ENCODE measurements around the gene REPS2.

REPS2 gene

GRCh38 chrX:17030580-17031270 is 84.3 kb downstream of the REPS2 start:
- no peaks in the 10 kb centered on the region for H3K36me3 ChIP-seq (ENCODE audit: control insufficient read depth, insufficient read depth, low read length)
- no peak overlapping the region for H3K4me3 ChIP-seq (replicated peaks; ENCODE audit: low read depth, low read length)
- H3K27me3 ChIP-seq (replicated peaks; ENCODE audit: control insufficient read depth, insufficient read depth, low read length) = no peaks in the 10 kb centered on the region
- TF ChIP-seq CTCF (IDR thresholded peaks at IDR 0.05; ENCODE audit: insufficient read depth, low read length, poor library complexity, severe bottlenecking) = no peak
- DNase-seq (ENCODE audit: extremely low read depth, insufficient read length) = no peak

- Histone ChIP-seq H3K27me3 (replicated peaks; ENCODE audit: control insufficient read depth, insufficient read depth, low read length) (no peaks in the 10 kb centered on the region), H3K36me3 (ENCODE audit: control insufficient read depth, insufficient read depth, low read length) (no peaks in the 10 kb centered on the region), H3K4me3 (replicated peaks; ENCODE audit: low read depth, low read length) (no peak overlapping the region)
- no peak for DNase-seq (ENCODE audit: extremely low read depth, insufficient read length)
- TF ChIP-seq CTCF (IDR thresholded peaks at IDR 0.05; ENCODE audit: insufficient read depth, low read length, poor library complexity, severe bottlenecking) = no peak
Observed at GRCh38 chrX:17031827-17032226, 85.4 kb downstream of the REPS2 start.

GRCh38 chrX:17032351-17032750 is 85.9 kb downstream of the REPS2 start:
- no peak for DNase-seq (ENCODE audit: extremely low read depth, insufficient read length)
- no peak for TF ChIP-seq CTCF (IDR thresholded peaks at IDR 0.05; ENCODE audit: insufficient read depth, low read length, poor library complexity, severe bottlenecking)
- Histone ChIP-seq H3K36me3 (ENCODE audit: control insufficient read depth, insufficient read depth, low read length) (no peaks in the 10 kb centered on the region), H3K27me3 (replicated peaks; ENCODE audit: control insufficient read depth, insufficient read depth, low read length) (no peaks in the 10 kb centered on the region), H3K4me3 (replicated peaks; ENCODE audit: low read depth, low read length) (no peak overlapping the region)

- H3K4me3 ChIP-seq (replicated peaks; ENCODE audit: low read depth, low read length) = no peak overlapping the region
- no peaks in the 10 kb centered on the region for H3K36me3 ChIP-seq (ENCODE audit: control insufficient read depth, insufficient read depth, low read length)
- DNase-seq (ENCODE audit: extremely low read depth, insufficient read length) = no peak
- TF ChIP-seq CTCF (IDR thresholded peaks at IDR 0.05; ENCODE audit: insufficient read depth, low read length, poor library complexity, severe bottlenecking) = no peak
- no peaks in the 10 kb centered on the region for H3K27me3 ChIP-seq (replicated peaks; ENCODE audit: control insufficient read depth, insufficient read depth, low read length)
Observed at GRCh38 chrX:17033225-17033624, 86.8 kb downstream of the REPS2 start.

GRCh38 chrX:17035111-17035510 is 88.7 kb downstream of the REPS2 start:
- no peak for DNase-seq (ENCODE audit: extremely low read depth, insufficient read length)
- Histone ChIP-seq H3K36me3 (ENCODE audit: control insufficient read depth, insufficient read depth, low read length) (no peaks in the 10 kb centered on the region), H3K4me3 (replicated peaks; ENCODE audit: low read depth, low read length) (no peak overlapping the region), H3K27me3 (replicated peaks; ENCODE audit: control insufficient read depth, insufficient read depth, low read length) (0 out of 2 replicates have a peak, but pooled peaks cover 2% of the 10 kb centered on the region)
- no peak for TF ChIP-seq CTCF (IDR thresholded peaks at IDR 0.05; ENCODE audit: insufficient read depth, low read length, poor library complexity, severe bottlenecking)
